ENCODE measurements around the gene STAG1.

Gene STAG1

GRCh38 chr3:136547293-136547692 is 204.9 kb downstream of the STAG1 start:
- TF ChIP-seq SPI1 (IDR thresholded peaks at IDR 0.05; ENCODE audit: borderline replicate concordance, low read depth), result no peak
- no peak for TF ChIP-seq CTCF (IDR thresholded peaks at IDR 0.05; ENCODE audit: insufficient read depth, low read length)
- no peak for TF ChIP-seq GABPA (IDR thresholded peaks at IDR 0.05; ENCODE audit: low read depth)
- no peak for TF ChIP-seq POLR2AphosphoS5 (IDR thresholded peaks at IDR 0.05; ENCODE audit: low read depth)
- TF ChIP-seq REST (IDR thresholded peaks at IDR 0.05; ENCODE audit: insufficient replicate concordance, low read depth), result no peak
- no peak for DNase-seq (ENCODE audit: low read depth in 1 of 2, low spot score in 1 of 2)
- Histone ChIP-seq H3K27ac (replicated peaks) (no peak overlapping the region), H3K4me3 (replicated peaks; ENCODE audit: insufficient read depth, low read length) (no peak overlapping the region), H3K27me3 (ENCODE audit: insufficient read depth, poor library complexity, severe bottlenecking) (no peaks in the 10 kb centered on the region)

- Histone ChIP-seq H3K27ac (replicated peaks) (no peak overlapping the region), H3K27me3 (ENCODE audit: insufficient read depth, poor library complexity, severe bottlenecking) (no peaks in the 10 kb centered on the region), H3K4me3 (replicated peaks; ENCODE audit: insufficient read depth, low read length) (no peak overlapping the region)
- DNase-seq (ENCODE audit: low read depth in 1 of 2, low spot score in 1 of 2), result no peak
- no peak for TF ChIP-seq CTCF (IDR thresholded peaks at IDR 0.05; ENCODE audit: insufficient read depth, low read length)
- no peak for TF ChIP-seq GABPA (IDR thresholded peaks at IDR 0.05; ENCODE audit: low read depth)
- TF ChIP-seq POLR2AphosphoS5 (IDR thresholded peaks at IDR 0.05; ENCODE audit: low read depth), result no peak
- TF ChIP-seq SPI1 (IDR thresholded peaks at IDR 0.05; ENCODE audit: borderline replicate concordance, low read depth), result no peak
- no peak for TF ChIP-seq REST (IDR thresholded peaks at IDR 0.05; ENCODE audit: insufficient replicate concordance, low read depth)
These were observed 205.5 kb downstream of the STAG1 start for GRCh38 chr3:136546720-136547119.

GRCh38 chr3:136545664-136546268 is 206.4 kb downstream of the STAG1 start:
- H3K4me3 ChIP-seq (replicated peaks; ENCODE audit: insufficient read depth, low read length), result no peak overlapping the region
- H3K27me3 ChIP-seq (ENCODE audit: insufficient read depth, poor library complexity, severe bottlenecking), result no peaks in the 10 kb centered on the region
- DNase-seq (ENCODE audit: low read depth in 1 of 2, low spot score in 1 of 2), result no peak
- H3K27ac ChIP-seq (replicated peaks), result no peak overlapping the region
- TF ChIP-seq GABPA (IDR thresholded peaks at IDR 0.05; ENCODE audit: low read depth) (no peak), REST (IDR thresholded peaks at IDR 0.05; ENCODE audit: insufficient replicate concordance, low read depth) (no peak), SPI1 (IDR thresholded peaks at IDR 0.05; ENCODE audit: borderline replicate concordance, low read depth) (no peak), CTCF (IDR thresholded peaks at IDR 0.05; ENCODE audit: insufficient read depth, low read length) (no peak), POLR2AphosphoS5 (IDR thresholded peaks at IDR 0.05; ENCODE audit: low read depth) (no peak)
